Activated CD4-positive, alpha-beta T cell treated with anti-CD3 and anti-CD28 coated beads, Interleukin-2, amount 10 ng/mL, durations not matched to agents 24 days and 14 days (primary cell): ENCODE results near the gene CYFIP1. TPM values are rescaled to one million over a fixed set of nuclear protein-coding genes. Genes with fewer than 3 reads are reported as not detected.

ENCODE experiments used
- DNase-seq: peaks from one replicate; pipeline ENCODE4 v3.0.0; 2022
- H3K27ac Mint-ChIP-seq: one replicate; pipeline ENCODE4 v1.8.0; 2022; ENCODE audit warnings: mild to moderate bottlenecking, mixed read lengths
- H3K27me3 Mint-ChIP-seq: one replicate; pipeline ENCODE4 v1.8.0; 2022; ENCODE audit warnings: mixed read lengths
- H3K36me3 Mint-ChIP-seq: one replicate; pipeline ENCODE4 v1.8.0; 2022; ENCODE audit warnings: low read depth, mild to moderate bottlenecking, mixed read lengths
- H3K4me1 Mint-ChIP-seq: one replicate; pipeline ENCODE4 v1.8.0; 2021; ENCODE audit warnings: mixed read lengths
- H3K4me3 Mint-ChIP-seq: one replicate; pipeline ENCODE4 v1.8.0; 2022; ENCODE audit warnings: mild to moderate bottlenecking, moderate library complexity, mixed read lengths
- H3K9me3 Mint-ChIP-seq: one replicate; pipeline ENCODE4 v1.8.0; 2021; ENCODE audit warnings: mixed read lengths
- intact Hi-C: fragments of 100-400 bp; cut with micrococcal nuclease; formaldehyde crosslinking; loops from one replicate; pipeline ENCODE4 v1.15.1; 2023
- total RNA-seq: library from RNA; stranded (reverse); gene quantifications from 2 replicates; pipeline ENCODE4 v1.2.3, GENCODE V29; 2022

Gene CYFIP1
- total RNA-seq, 1 donor from 2014 or later, result 60.8 TPM

DNA sequence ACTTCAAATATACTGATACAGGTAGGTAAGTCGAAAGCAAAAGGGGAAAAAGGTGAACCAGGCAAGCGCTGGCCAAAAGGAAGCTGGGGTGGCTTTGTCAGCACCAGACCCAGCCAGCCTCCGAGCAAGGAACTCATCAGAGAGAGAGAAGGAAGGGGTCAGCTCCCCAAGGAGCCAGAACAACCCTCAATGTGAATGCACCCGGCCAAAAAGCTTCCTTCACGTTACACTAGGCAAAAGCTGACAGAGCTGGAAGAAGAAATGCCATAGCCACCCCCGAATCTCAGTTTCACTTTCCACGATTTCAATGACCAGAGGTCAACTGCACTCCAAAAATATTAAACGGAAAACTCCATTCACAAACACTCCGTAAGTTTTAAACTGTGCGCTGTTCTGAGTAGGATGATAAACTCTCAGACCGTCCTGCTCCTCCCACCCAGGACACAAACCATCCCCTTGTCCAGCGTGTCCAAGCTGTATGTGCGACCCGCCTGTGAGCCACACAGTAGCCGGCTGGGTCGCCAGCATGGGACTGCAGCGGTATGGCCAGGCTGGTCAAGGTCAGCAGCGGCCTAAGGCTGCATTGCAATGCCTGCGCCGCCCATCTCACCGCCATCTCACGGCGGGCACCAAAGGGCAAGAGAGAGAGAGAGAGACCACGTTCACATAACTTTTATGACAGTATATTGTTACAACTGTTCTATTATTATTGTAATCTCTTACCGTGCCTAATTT lies 29.7 kb downstream of the CYFIP1 start:
- Mint-ChIP-seq H3K4me3 (no peak overlapping the region), H3K27me3 (peaks cover 4% of the 10 kb centered on the region), H3K4me1 (peaks cover 10% of the 10 kb centered on the region), H3K9me3 (no peaks in the 10 kb centered on the region), H3K36me3 (no peaks in the 10 kb centered on the region), H3K27ac (no peak overlapping the region)
- DNase-seq, result no peak
- intact Hi-C loops, result no loop called here

DNA sequence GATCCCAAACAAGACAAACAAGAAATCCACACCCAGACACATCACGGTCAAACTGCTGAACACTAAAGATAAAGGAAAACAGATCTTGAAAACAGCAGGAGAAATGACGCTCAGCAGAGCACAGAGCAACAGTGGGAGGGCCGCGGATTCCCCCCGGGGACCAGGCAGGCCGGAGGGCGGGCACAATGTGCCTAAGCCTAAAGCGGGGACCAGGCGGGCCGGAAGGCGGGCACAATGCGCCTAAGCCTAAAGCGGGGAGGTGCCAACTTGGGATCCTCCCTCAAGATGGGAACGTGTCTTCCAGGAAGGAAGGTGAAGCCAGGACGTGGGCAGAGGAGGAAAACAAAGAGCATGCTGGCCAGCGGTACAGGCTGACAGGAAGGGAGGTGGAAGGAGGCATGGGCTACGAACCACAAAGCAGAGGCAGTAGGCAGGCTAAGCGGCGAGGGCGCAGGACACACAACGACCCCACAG lies 31.1 kb downstream of the CYFIP1 start:
- intact Hi-C loops, result no loop called here
- no peak overlapping the region for H3K27ac Mint-ChIP-seq
- H3K9me3 Mint-ChIP-seq, result no peaks in the 10 kb centered on the region
- H3K4me1 Mint-ChIP-seq, result peaks cover 10% of the 10 kb centered on the region
- H3K4me3 Mint-ChIP-seq, result peak overlapping the region; percentile 6
- no peaks in the 10 kb centered on the region for H3K36me3 Mint-ChIP-seq
- no peak for DNase-seq
- H3K27me3 Mint-ChIP-seq, result peaks cover 4% of the 10 kb centered on the region

DNA sequence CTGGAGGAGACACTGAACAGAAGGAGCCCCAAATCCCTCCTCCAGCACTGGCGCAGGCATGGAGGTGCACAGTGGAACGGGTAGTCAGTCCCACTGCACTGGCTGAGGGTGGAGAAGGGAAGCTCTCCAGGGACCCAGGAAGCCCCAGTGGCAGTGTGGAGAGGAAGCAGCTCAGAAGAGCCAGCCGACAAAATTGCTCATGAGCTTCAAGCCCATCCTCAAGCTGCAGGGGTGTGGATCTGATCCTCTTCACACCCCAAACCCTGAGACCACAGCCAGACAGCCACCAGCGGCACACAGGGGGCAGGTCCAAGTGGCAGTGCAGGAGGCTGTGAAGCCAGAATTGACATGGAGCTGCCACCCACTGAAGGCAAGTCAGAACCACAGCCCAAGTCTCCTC lies 32.1 kb downstream of the CYFIP1 start:
- no peaks in the 10 kb centered on the region for H3K9me3 Mint-ChIP-seq
- H3K27ac Mint-ChIP-seq, result no peak overlapping the region
- H3K36me3 Mint-ChIP-seq, result peaks cover 4% of the 10 kb centered on the region
- no peak overlapping the region for H3K4me3 Mint-ChIP-seq
- intact Hi-C loops, result no loop called here
- H3K4me1 Mint-ChIP-seq, result peaks cover 10% of the 10 kb centered on the region
- H3K27me3 Mint-ChIP-seq, result peaks cover 4% of the 10 kb centered on the region
- no peak for DNase-seq

GRCh38 chr15:22947101-22948000 lies 32.8 kb downstream of the CYFIP1 start:
- no peak for DNase-seq
- no peaks in the 10 kb centered on the region for H3K9me3 Mint-ChIP-seq
- H3K4me1 Mint-ChIP-seq, result peaks cover 10% of the 10 kb centered on the region
- peaks cover 4% of the 10 kb centered on the region for H3K27me3 Mint-ChIP-seq
- intact Hi-C loops, result no loop called here
- peaks cover 4% of the 10 kb centered on the region for H3K36me3 Mint-ChIP-seq
- H3K27ac Mint-ChIP-seq, result no peak overlapping the region
- H3K4me3 Mint-ChIP-seq, result no peak overlapping the region

DNA sequence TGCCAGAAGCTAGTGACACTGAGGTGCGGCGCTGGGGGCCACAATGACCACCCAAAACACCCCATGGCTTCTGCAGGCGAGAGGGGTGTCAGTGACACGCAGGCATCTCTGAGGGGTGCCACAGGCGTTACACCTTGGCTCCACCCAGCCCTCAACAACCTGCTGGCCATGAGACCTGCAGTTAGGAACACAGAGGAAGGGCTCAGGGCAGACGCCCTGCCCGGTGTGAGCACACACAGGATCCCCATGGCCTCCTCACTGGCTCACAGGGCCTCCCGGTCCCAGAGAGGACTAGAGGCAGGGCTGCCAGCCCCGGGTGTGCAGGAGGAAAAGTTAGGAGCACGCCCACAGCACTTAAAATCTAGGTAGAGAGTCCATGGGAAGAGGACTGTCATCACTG lies 35.1 kb downstream of the CYFIP1 start:
- intact Hi-C loops, result no loop called here
- H3K4me1 Mint-ChIP-seq, result peaks cover 10% of the 10 kb centered on the region
- DNase-seq, result no peak
- H3K27ac Mint-ChIP-seq, result no peak overlapping the region
- peaks cover 4% of the 10 kb centered on the region for H3K36me3 Mint-ChIP-seq
- H3K4me3 Mint-ChIP-seq, result no peak overlapping the region
- peaks cover 4% of the 10 kb centered on the region for H3K27me3 Mint-ChIP-seq
- H3K9me3 Mint-ChIP-seq, result no peaks in the 10 kb centered on the region

DNA sequence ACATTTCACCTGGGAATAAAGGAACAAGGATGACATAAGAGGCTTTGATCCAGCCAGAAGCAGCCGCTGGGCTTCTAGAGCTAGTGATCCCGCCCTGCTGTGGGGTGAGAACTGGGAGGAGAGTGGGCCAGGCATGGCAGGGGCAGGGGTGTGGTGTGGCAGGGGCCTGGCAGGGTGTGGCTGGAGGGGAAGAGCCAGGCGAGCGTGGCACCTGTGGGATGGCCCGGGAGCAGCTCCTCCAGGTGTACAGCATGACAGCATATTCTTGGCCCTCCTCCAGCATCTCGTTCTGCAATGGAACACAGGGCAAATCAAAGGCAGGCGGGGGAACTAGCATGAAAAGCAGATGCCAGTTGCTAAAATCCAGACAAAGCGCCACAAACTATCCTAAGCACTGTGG lies 35.5 kb downstream of the CYFIP1 start:
- H3K4me1 Mint-ChIP-seq, result peaks cover 10% of the 10 kb centered on the region
- peaks cover 4% of the 10 kb centered on the region for H3K27me3 Mint-ChIP-seq
- H3K27ac Mint-ChIP-seq, result no peak overlapping the region
- intact Hi-C loops, result no loop called here
- no peak overlapping the region for H3K4me3 Mint-ChIP-seq
- H3K36me3 Mint-ChIP-seq, result peaks cover 4% of the 10 kb centered on the region
- DNase-seq, result no peak
- no peaks in the 10 kb centered on the region for H3K9me3 Mint-ChIP-seq

DNA sequence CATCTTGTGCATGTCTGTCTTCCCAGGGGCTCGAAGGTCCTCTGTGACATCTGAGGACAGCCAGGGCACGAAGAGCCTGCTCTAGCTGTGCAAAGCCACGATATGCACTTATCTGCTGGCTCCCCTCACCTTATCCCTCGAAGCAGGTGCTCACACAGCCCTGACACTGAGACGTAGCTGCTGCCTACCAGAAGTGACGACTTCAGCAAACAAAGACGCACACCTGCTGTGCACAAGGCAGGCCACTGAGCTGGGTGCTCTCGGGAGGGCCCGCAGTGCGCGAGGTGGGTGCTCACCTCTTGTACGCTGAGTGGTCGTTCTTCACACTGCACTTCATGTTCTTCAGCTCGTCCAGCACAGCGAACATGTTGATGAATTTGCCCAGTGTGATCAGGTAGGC lies 37.3 kb downstream of the CYFIP1 start:
- H3K4me3 Mint-ChIP-seq, result no peak overlapping the region
- peaks cover 7% of the 10 kb centered on the region for H3K36me3 Mint-ChIP-seq
- intact Hi-C loops, result no loop called here
- H3K4me1 Mint-ChIP-seq, result no peaks in the 10 kb centered on the region
- H3K9me3 Mint-ChIP-seq, result no peaks in the 10 kb centered on the region
- DNase-seq, result no peak
- H3K27ac Mint-ChIP-seq, result no peak overlapping the region
- no peaks in the 10 kb centered on the region for H3K27me3 Mint-ChIP-seq

- no peak for DNase-seq
- H3K27me3 Mint-ChIP-seq, result no peaks in the 10 kb centered on the region
- H3K27ac Mint-ChIP-seq, result no peak overlapping the region
- intact Hi-C loops, result no loop called here
- no peaks in the 10 kb centered on the region for H3K9me3 Mint-ChIP-seq
- H3K4me1 Mint-ChIP-seq, result no peaks in the 10 kb centered on the region
- H3K4me3 Mint-ChIP-seq, result no peak overlapping the region
- peaks cover 7% of the 10 kb centered on the region for H3K36me3 Mint-ChIP-seq
Measured at GRCh38 chr15:22942306-22942855, 37.8 kb downstream of the CYFIP1 start.

- intact Hi-C loops, result no loop called here
- Mint-ChIP-seq H3K9me3 (no peaks in the 10 kb centered on the region), H3K4me3 (no peak overlapping the region), H3K36me3 (peaks cover 9% of the 10 kb centered on the region), H3K4me1 (peaks cover 3% of the 10 kb centered on the region), H3K27me3 (no peaks in the 10 kb centered on the region), H3K27ac (no peak overlapping the region)
- DNase-seq, result no peak
Measured at GRCh38 chr15:22941179-22941578, 39.0 kb downstream of the CYFIP1 start.

- no peaks in the 10 kb centered on the region for H3K27me3 Mint-ChIP-seq
- DNase-seq, result no peak
- no peak overlapping the region for H3K27ac Mint-ChIP-seq
- peaks cover 13% of the 10 kb centered on the region for H3K36me3 Mint-ChIP-seq
- no peaks in the 10 kb centered on the region for H3K9me3 Mint-ChIP-seq
- H3K4me3 Mint-ChIP-seq, result no peak overlapping the region
- H3K4me1 Mint-ChIP-seq, result peaks cover 3% of the 10 kb centered on the region
- intact Hi-C loops, result no loop called here
Measured at GRCh38 chr15:22939652-22940061, 40.5 kb downstream of the CYFIP1 start.

DNA sequence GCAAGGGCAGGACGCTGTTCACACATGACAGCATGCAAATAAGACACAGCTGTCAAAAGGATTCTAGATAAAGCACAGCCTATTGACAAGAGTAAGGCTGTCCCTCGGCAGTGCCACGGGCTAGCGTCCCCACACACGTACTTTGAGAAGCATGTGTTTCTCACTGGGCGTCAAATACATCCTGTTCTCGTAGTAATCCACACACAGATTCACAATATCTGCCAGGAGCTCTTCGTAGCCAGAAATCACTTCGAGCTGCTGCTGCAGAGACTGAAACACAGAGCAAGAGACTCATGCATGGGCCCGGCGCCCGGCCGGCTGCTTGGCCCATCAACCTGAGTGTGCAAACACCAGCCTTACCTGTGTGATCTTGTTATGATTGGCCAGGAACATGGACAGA lies 41.1 kb downstream of the CYFIP1 start:
- Mint-ChIP-seq H3K27ac (no peak overlapping the region), H3K36me3 (peaks cover 13% of the 10 kb centered on the region), H3K4me1 (peaks cover 3% of the 10 kb centered on the region), H3K27me3 (no peaks in the 10 kb centered on the region), H3K9me3 (no peaks in the 10 kb centered on the region), H3K4me3 (no peak overlapping the region)
- intact Hi-C loops, result no loop called here
- DNase-seq, result no peak

- Mint-ChIP-seq H3K4me3 (no peak overlapping the region), H3K9me3 (no peaks in the 10 kb centered on the region), H3K4me1 (peaks cover 3% of the 10 kb centered on the region), H3K36me3 (peaks cover 12% of the 10 kb centered on the region), H3K27me3 (no peaks in the 10 kb centered on the region), H3K27ac (no peak overlapping the region)
- intact Hi-C loops, result no loop called here
- DNase-seq, result peak; percentile 69
Measured at GRCh38 chr15:22936577-22937472, 43.3 kb downstream of the CYFIP1 start.

DNA sequence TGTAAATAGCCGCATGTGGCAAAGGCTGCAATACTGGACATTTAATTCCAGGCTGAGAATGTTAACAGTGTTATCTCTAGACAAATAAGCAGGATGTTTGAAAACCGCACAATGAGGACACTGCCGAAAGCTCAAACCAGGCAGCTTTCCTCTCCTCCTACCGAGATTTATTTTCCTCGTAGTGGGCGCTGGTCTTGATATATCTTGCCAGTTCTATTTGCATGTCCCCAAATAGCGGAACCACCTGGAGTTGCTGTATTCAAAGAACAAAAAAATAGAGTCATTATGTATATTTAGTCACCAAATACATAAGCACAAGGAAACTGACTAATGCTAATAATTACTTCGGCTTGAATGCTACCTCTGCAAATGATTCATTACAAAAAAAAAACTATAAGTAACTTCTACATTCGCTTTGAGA lies 46.5 kb downstream of the CYFIP1 start:
- no peak for DNase-seq
- Mint-ChIP-seq H3K9me3 (no peaks in the 10 kb centered on the region), H3K4me3 (no peak overlapping the region), H3K36me3 (peaks cover 16% of the 10 kb centered on the region), H3K27me3 (no peaks in the 10 kb centered on the region), H3K4me1 (peaks cover 3% of the 10 kb centered on the region), H3K27ac (no peak overlapping the region)
- intact Hi-C loops, result no loop called here
